Measurements from ENCODE around the gene SMIM35. TPM values are rescaled to one million over a fixed set of nuclear protein-coding genes. Genes with fewer than 3 reads are reported as not detected.

Gene SMIM35
- total RNA-seq, 2 experiments from 2014 or later = 0.45 to 0.55 TPM

- no peak for DNase-seq
- peaks cover 16% of the 10 kb centered on the region for H3K27me3 Mint-ChIP-seq
Measured at GRCh38 chr11:118120793-118121192, 34.0 kb upstream of the SMIM35 start.

GRCh38 chr11:118117790-118118601 is 31.2 kb upstream of the SMIM35 start:
- no peaks in the 10 kb centered on the region for H3K9me3 Mint-ChIP-seq
- H3K4me3 Mint-ChIP-seq = no peak overlapping the region
- H3K27ac Mint-ChIP-seq = no peak overlapping the region
- peaks cover 14% of the 10 kb centered on the region for H3K4me1 Mint-ChIP-seq
- POLR2A ChIA-PET = no interaction called here
- no peak for DNase-seq
- H3K36me3 Mint-ChIP-seq (ENCODE audit: low read depth) = no peaks in the 10 kb centered on the region
- CTCF ChIA-PET = interaction anchor here (1.3 to 1.4 kb wide), 2 partner anchors 53 to 309 kb away, joined by 3 read pairs; no protein-coding TSS in a partner anchor
- H3K27me3 Mint-ChIP-seq = peaks cover 21% of the 10 kb centered on the region

More at GRCh38 chr11:118120793-118121192, 34.0 kb upstream of the SMIM35 start:
- ChIA-PET POLR2A (no interaction called here), CTCF (no interaction called here)
- H3K27ac Mint-ChIP-seq = no peak overlapping the region
- no peaks in the 10 kb centered on the region for H3K9me3 Mint-ChIP-seq
- H3K4me1 Mint-ChIP-seq = no peaks in the 10 kb centered on the region
- H3K4me3 Mint-ChIP-seq = no peak overlapping the region
- H3K36me3 Mint-ChIP-seq (ENCODE audit: low read depth) = no peaks in the 10 kb centered on the region

GRCh38 chr11:118115048-118115447 is 28.3 kb upstream of the SMIM35 start:
- no peak overlapping the region for H3K27ac Mint-ChIP-seq

GRCh38 chr11:118114266-118114665 is 27.5 kb upstream of the SMIM35 start:
- DNase-seq = no peak
- ChIA-PET POLR2A (no interaction called here), CTCF (interaction anchor here (1.1 to 1.4 kb wide), 2 partner anchors 19 to 61 kb away, joined by 3 to 4 read pairs; no protein-coding TSS in a partner anchor)
- peaks cover 14% of the 10 kb centered on the region for H3K4me1 Mint-ChIP-seq
- no peaks in the 10 kb centered on the region for H3K36me3 Mint-ChIP-seq (ENCODE audit: low read depth)
- H3K27ac Mint-ChIP-seq = no peak overlapping the region
- H3K4me3 Mint-ChIP-seq = no peak overlapping the region
- H3K9me3 Mint-ChIP-seq = no peaks in the 10 kb centered on the region
- peaks cover 17% of the 10 kb centered on the region for H3K27me3 Mint-ChIP-seq

More at GRCh38 chr11:118115048-118115447, 28.3 kb upstream of the SMIM35 start:
- peaks cover 14% of the 10 kb centered on the region for H3K4me1 Mint-ChIP-seq
- no peak for DNase-seq
- POLR2A ChIA-PET = no interaction called here
- no peaks in the 10 kb centered on the region for H3K9me3 Mint-ChIP-seq
- CTCF ChIA-PET = interaction anchor here (1.1 kb wide), 1 partner anchor 18 kb away, joined by 3 read pairs; no protein-coding TSS in a partner anchor
- peaks cover 19% of the 10 kb centered on the region for H3K27me3 Mint-ChIP-seq
- no peaks in the 10 kb centered on the region for H3K36me3 Mint-ChIP-seq (ENCODE audit: low read depth)
- no peak overlapping the region for H3K4me3 Mint-ChIP-seq

GRCh38 chr11:118112711-118113430 is 26.1 kb upstream of the SMIM35 start:
- DNase-seq = no peak
- H3K4me1 Mint-ChIP-seq = peaks cover 14% of the 10 kb centered on the region
- H3K27me3 Mint-ChIP-seq = peaks cover 11% of the 10 kb centered on the region
- H3K4me3 Mint-ChIP-seq = no peak overlapping the region
- ChIA-PET POLR2A (interaction anchor here (1.3 kb wide), 1 partner anchor 14 kb away, joined by 3 read pairs; no protein-coding TSS in a partner anchor), CTCF (interaction anchor here (1.0 kb wide), 1 partner anchor 305 kb away, joined by 4 read pairs; no protein-coding TSS in a partner anchor)
- H3K27ac Mint-ChIP-seq = no peak overlapping the region
- H3K36me3 Mint-ChIP-seq (ENCODE audit: low read depth) = no peaks in the 10 kb centered on the region
- H3K9me3 Mint-ChIP-seq = no peaks in the 10 kb centered on the region

- DNase-seq = no peak
- H3K27ac Mint-ChIP-seq = no peak overlapping the region
- peaks cover 14% of the 10 kb centered on the region for H3K4me1 Mint-ChIP-seq
- peaks cover 11% of the 10 kb centered on the region for H3K27me3 Mint-ChIP-seq
- H3K4me3 Mint-ChIP-seq = no peak overlapping the region
- POLR2A ChIA-PET = no interaction called here
- H3K9me3 Mint-ChIP-seq = no peaks in the 10 kb centered on the region
- CTCF ChIA-PET = no interaction called here
- H3K36me3 Mint-ChIP-seq (ENCODE audit: low read depth) = no peaks in the 10 kb centered on the region
Measured at GRCh38 chr11:118111744-118112035, 24.9 kb upstream of the SMIM35 start.

- no peak overlapping the region for H3K4me3 Mint-ChIP-seq
- no peak overlapping the region for H3K27ac Mint-ChIP-seq
- ChIA-PET POLR2A (no interaction called here), CTCF (no interaction called here)
- peaks cover 12% of the 10 kb centered on the region for H3K27me3 Mint-ChIP-seq
- H3K36me3 Mint-ChIP-seq (ENCODE audit: low read depth) = no peaks in the 10 kb centered on the region
- no peak for DNase-seq
- peaks cover 14% of the 10 kb centered on the region for H3K4me1 Mint-ChIP-seq
- H3K9me3 Mint-ChIP-seq = no peaks in the 10 kb centered on the region
Measured at GRCh38 chr11:118111019-118111743, 24.4 kb upstream of the SMIM35 start.

GRCh38 chr11:118109231-118109630 is 22.5 kb upstream of the SMIM35 start:
- no peak overlapping the region for H3K27ac Mint-ChIP-seq
- CTCF ChIA-PET = interaction anchor here (0.6 to 1.1 kb wide), 2 partner anchors 61 to 992 kb away, joined by 3 to 4 read pairs; no protein-coding TSS in a partner anchor
- H3K9me3 Mint-ChIP-seq = no peaks in the 10 kb centered on the region
- POLR2A ChIA-PET = no interaction called here
- peaks cover 3% of the 10 kb centered on the region for H3K4me1 Mint-ChIP-seq
- peaks cover 17% of the 10 kb centered on the region for H3K27me3 Mint-ChIP-seq
- H3K4me3 Mint-ChIP-seq = no peak overlapping the region
- no peak for DNase-seq
- no peaks in the 10 kb centered on the region for H3K36me3 Mint-ChIP-seq (ENCODE audit: low read depth)

GRCh38 chr11:118108513-118108912 is 21.8 kb upstream of the SMIM35 start:
- H3K27ac Mint-ChIP-seq = no peak overlapping the region
- peaks cover 17% of the 10 kb centered on the region for H3K27me3 Mint-ChIP-seq
- CTCF ChIA-PET = interaction anchor here (1.1 kb wide), 1 partner anchor 62 kb away, joined by 4 read pairs; no protein-coding TSS in a partner anchor
- no peaks in the 10 kb centered on the region for H3K9me3 Mint-ChIP-seq
- no peak for DNase-seq
- no peak overlapping the region for H3K4me3 Mint-ChIP-seq
- no peaks in the 10 kb centered on the region for H3K36me3 Mint-ChIP-seq (ENCODE audit: low read depth)
- POLR2A ChIA-PET = no interaction called here
- H3K4me1 Mint-ChIP-seq = no peaks in the 10 kb centered on the region

- Mint-ChIP-seq H3K36me3 (ENCODE audit: low read depth) (no peaks in the 10 kb centered on the region), H3K4me1 (no peaks in the 10 kb centered on the region), H3K27me3 (peaks cover 19% of the 10 kb centered on the region), H3K4me3 (no peak overlapping the region), H3K27ac (no peak overlapping the region), H3K9me3 (no peaks in the 10 kb centered on the region)
- no peak for DNase-seq
- POLR2A ChIA-PET = no interaction called here
- CTCF ChIA-PET = no interaction called here
Measured at GRCh38 chr11:118106789-118107335, 20.1 kb upstream of the SMIM35 start.

GRCh38 chr11:118105657-118106305 is 19.0 kb upstream of the SMIM35 start:
- POLR2A ChIA-PET = no interaction called here
- H3K4me3 Mint-ChIP-seq = no peak overlapping the region
- no peak for DNase-seq
- H3K9me3 Mint-ChIP-seq = no peaks in the 10 kb centered on the region
- H3K36me3 Mint-ChIP-seq (ENCODE audit: low read depth) = no peaks in the 10 kb centered on the region
- no peaks in the 10 kb centered on the region for H3K4me1 Mint-ChIP-seq
- no peak overlapping the region for H3K27ac Mint-ChIP-seq
- CTCF ChIA-PET = no interaction called here
- peaks cover 22% of the 10 kb centered on the region for H3K27me3 Mint-ChIP-seq

GRCh38 chr11:118104491-118104890 is 17.7 kb upstream of the SMIM35 start:
- no peaks in the 10 kb centered on the region for H3K36me3 Mint-ChIP-seq (ENCODE audit: low read depth)
- H3K4me3 Mint-ChIP-seq = no peak overlapping the region
- no peak overlapping the region for H3K27ac Mint-ChIP-seq
- H3K9me3 Mint-ChIP-seq = no peaks in the 10 kb centered on the region
- CTCF ChIA-PET = interaction anchor here (0.6 kb wide), 1 partner anchor 72 kb away, joined by 3 read pairs; the partner anchor contains the start of gene SCN2B
- POLR2A ChIA-PET = no interaction called here
- DNase-seq = no peak
- H3K27me3 Mint-ChIP-seq = peaks cover 19% of the 10 kb centered on the region
- H3K4me1 Mint-ChIP-seq = no peaks in the 10 kb centered on the region
